Prostate gland (tissue), 2 donors: ENCODE measurements around the gene AGPAT1.

Experiments used
- POLR2A ChIP-seq: fragments of 450-650 bp; IDR thresholded peaks from one replicate; pipeline ENCODE4 v1.6.1; 2016; ENCODE audit warnings: antibody characterized with exemption, mild to moderate bottlenecking
- POLR2AphosphoS5 ChIP-seq: sonication (generic); formaldehyde crosslinking; IDR thresholded peaks from one replicate; pipeline ENCODE4 v1.6.1; 2017; ENCODE audit warnings: antibody characterized with exemption
- TF ChIP-seq, protein P1 (sequence below), 4 experiments: fragments of 200-600 bp in 2 of 4; fragments of 450-650 bp in 2 of 4; sonication (generic) in 2 of 4; IDR thresholded peaks; 1 replicate in 3 of 4; 2 replicates in 1 of 4; pipeline ENCODE4 v1.5.1; 2016 to 2019; ENCODE audit warnings: antibody characterized with exemption in 4 of 4, mild to moderate bottlenecking in 2 of 4, moderate library complexity in 2 of 4

DNA sequence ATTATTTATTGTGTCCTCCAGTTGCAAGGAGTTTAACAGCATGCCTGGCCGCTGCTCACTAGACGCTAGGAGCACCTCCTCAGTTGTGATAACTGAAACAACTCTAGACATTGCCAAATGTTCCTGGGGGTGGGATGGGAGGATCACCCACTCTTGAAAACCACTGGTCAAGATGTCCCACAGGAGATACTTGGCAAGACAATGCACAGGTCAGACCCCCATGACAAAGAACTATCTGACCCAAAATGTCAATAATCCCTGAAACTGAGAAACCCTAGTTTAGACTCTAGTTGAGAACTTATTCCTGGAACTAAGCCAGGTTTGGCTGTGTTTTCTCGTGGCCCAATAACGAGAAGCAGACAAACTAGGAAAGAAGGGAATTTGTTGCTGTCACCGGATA is 36.3 kb downstream of the AGPAT1 start:
- TF ChIP-seq, protein P1, sequence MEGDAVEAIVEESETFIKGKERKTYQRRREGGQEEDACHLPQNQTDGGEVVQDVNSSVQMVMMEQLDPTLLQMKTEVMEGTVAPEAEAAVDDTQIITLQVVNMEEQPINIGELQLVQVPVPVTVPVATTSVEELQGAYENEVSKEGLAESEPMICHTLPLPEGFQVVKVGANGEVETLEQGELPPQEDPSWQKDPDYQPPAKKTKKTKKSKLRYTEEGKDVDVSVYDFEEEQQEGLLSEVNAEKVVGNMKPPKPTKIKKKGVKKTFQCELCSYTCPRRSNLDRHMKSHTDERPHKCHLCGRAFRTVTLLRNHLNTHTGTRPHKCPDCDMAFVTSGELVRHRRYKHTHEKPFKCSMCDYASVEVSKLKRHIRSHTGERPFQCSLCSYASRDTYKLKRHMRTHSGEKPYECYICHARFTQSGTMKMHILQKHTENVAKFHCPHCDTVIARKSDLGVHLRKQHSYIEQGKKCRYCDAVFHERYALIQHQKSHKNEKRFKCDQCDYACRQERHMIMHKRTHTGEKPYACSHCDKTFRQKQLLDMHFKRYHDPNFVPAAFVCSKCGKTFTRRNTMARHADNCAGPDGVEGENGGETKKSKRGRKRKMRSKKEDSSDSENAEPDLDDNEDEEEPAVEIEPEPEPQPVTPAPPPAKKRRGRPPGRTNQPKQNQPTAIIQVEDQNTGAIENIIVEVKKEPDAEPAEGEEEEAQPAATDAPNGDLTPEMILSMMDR (IDR thresholded peaks at IDR 0.05), result no peak
- no peak for TF ChIP-seq POLR2A
- no peak for TF ChIP-seq POLR2AphosphoS5
